ENCODE measurements around the gene ZFP90.

Gene ZFP90

DNA sequence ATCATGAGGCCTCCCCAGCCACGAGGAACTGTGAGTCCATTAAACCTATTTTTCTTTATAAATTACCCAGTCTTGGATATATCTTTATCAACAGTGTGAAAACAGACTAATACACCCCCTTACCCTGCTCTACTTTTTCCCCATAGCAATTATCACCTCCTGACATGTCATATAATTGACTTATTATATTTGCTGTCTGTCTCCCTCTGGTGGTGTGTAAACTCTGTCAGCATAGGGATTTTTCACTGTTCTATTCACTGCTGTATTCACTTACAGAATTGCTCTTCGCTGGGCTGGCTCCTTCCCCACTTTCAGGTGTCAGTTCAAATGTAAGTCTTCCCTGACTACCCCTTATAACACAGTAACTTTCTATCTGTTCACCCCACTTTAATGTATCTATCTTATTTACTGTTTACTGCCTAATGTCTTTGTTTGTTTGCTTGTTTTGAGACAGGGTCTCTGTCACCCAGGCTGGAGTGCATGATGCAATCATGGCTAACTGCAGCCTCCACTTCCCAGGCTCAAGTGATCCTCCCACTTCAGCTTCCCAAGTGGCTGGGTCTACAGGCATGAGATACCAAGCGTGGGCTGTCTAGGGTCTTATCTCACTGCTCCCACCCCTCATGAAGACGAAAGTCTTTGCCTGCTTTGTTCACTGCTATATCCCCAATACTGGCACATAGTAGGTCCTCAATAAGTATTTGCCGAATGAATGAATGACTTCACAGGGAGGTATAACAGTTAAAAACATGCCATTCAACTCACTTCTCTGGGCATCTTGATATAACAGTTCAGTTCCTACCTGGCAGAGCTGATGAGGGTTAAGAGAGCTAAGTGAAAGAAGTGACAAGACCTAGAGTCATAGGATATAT, 53.6 kb downstream of the ZFP90 start:
- no peak for TF ChIP-seq ZFX (IDR thresholded peaks at IDR 0.05)
- TF ChIP-seq, protein P1, sequence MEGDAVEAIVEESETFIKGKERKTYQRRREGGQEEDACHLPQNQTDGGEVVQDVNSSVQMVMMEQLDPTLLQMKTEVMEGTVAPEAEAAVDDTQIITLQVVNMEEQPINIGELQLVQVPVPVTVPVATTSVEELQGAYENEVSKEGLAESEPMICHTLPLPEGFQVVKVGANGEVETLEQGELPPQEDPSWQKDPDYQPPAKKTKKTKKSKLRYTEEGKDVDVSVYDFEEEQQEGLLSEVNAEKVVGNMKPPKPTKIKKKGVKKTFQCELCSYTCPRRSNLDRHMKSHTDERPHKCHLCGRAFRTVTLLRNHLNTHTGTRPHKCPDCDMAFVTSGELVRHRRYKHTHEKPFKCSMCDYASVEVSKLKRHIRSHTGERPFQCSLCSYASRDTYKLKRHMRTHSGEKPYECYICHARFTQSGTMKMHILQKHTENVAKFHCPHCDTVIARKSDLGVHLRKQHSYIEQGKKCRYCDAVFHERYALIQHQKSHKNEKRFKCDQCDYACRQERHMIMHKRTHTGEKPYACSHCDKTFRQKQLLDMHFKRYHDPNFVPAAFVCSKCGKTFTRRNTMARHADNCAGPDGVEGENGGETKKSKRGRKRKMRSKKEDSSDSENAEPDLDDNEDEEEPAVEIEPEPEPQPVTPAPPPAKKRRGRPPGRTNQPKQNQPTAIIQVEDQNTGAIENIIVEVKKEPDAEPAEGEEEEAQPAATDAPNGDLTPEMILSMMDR (conservative IDR thresholded peaks at IDR 0.05): peak; percentile 48
- H3K27ac ChIP-seq: no peak overlapping the region

DNA sequence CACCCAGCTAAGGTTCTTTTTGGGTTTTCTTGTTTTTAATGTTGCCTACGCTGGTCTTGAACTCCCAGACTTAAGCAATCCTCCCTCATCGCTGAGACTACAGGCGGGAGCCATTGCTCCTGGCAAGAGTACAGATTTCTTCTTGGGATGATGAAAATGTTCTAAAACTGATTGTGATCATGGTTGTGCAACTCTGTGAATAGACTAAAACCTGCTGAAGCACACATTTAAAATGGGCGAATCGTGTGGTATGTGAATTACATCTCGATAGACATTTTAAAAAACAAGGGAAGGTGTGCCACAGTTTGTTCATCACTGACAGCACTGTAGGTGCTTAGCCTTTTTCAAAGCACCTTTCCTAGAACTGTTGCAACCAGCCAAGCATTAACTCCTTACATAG, 57.2 kb downstream of the ZFP90 start:
- TF ChIP-seq, protein P1 (conservative IDR thresholded peaks at IDR 0.05): no peak
- TF ChIP-seq ZFX (IDR thresholded peaks at IDR 0.05): no peak

DNA sequence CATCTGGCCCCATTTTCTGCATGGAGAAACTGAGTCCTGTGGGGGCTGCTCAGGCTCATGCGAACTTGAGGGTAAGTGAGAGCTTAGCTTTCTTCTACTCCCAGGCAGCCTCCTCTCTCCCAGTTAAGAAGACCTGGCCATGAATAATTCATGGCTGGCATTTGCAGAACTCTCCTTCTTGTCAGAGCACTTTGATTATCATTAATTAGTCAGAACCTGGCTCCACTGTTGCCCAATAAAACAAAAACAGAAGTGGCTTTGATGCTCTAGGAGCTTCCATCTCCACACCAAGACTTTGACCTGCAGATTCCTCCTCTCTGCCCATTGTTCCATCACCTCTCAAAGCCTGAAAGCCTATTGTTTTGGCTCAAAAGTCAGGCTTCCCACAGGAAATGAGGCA, 60.5 kb downstream of the ZFP90 start:
- no peak for TF ChIP-seq ZFX (IDR thresholded peaks at IDR 0.05)
- TF ChIP-seq, protein P1 (conservative IDR thresholded peaks at IDR 0.05): no peak
- H3K27ac ChIP-seq: no peak overlapping the region

More for the DNA sequence above, 57.2 kb downstream of the ZFP90 start:
- H3K27ac ChIP-seq: no peak overlapping the region

DNA sequence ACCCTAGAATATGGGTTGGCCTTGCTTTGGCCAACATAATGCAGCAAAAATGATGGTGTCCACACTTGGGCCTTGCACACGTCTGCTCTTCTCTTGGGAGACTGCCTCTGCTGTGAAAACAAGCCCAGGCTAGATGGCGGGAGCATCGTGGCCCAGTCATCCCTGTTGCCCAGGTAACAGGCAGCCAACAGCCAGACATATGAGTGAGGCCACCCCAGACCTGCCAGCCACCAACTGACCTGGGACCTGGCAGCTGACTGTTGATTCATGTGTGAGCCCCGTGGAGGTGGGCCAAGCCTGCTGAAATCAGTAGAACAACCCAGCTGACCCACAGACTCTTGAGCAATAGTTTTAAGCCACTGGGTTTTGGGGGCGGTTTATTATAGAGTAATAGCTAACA, 66.7 kb downstream of the ZFP90 start:
- no peak overlapping the region for H3K27ac ChIP-seq

DNA sequence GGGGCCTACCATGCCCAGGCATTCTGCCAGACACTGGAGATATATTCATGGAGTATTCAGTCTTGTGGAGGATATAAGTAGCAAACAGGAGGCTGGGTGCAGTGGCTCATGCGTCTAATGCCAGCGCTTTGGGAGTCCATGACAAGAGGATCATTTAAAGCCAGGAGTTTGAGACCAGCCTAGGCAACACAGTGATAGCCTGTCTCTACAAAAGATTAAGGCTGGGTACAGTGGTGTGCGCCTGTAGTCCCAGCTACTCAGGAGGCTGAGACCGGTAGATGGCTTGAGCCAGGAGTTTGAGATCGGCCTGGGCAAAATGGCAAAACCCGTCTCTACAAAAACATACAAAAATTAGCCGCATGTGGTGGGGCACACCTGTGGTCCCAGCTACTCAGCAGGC, 68.4 kb downstream of the ZFP90 start:
- H3K27ac ChIP-seq: no peak overlapping the region
- TF ChIP-seq ZFX (IDR thresholded peaks at IDR 0.05): no peak
- TF ChIP-seq, protein P1 (conservative IDR thresholded peaks at IDR 0.05): no peak

More for the DNA sequence above, 66.7 kb downstream of the ZFP90 start:
- no peak for TF ChIP-seq ZFX (IDR thresholded peaks at IDR 0.05)
- TF ChIP-seq, protein P1 (conservative IDR thresholded peaks at IDR 0.05): no peak

DNA sequence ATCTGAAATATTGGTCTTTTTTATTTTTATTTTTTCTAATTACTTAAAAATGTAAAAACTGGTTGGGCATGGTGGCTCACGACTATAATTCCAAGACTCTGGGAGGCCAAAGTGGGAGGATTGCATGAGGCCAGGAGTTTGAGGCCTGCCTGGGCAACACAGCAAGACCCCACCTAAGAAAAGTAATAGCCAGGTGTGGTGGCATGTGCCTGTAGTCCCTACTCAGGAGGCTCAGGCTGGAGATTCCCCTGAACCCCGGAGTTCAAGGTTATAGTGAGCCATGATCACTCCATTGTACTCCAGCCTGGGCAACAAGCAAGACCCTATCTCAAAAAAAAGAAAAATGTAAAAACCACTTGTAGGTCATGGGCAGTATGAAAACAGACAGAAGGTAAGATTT, 69.2 kb downstream of the ZFP90 start:
- no peak overlapping the region for H3K27ac ChIP-seq
- TF ChIP-seq ZFX (IDR thresholded peaks at IDR 0.05): no peak
- TF ChIP-seq, protein P1 (conservative IDR thresholded peaks at IDR 0.05): no peak

DNA sequence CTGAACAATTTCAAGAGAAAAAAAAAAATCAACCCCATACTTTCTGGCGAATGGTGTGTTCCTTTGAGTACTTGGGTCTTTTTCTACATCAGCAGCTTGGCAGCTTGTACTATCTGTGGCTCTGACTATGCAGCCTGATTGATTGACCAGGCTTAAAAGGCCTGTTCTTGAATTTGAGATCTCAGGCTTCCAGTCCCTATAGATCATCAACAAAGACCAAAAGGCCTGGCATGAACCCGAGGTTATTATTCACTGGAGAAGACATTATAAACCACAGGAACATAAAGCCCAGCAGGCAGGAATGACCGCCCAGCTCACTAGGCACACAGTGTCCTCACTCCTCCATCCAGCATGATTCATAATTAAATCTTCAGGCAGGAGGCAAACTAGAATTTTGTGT, 73.9 kb downstream of the ZFP90 start:
- TF ChIP-seq, protein P1 (conservative IDR thresholded peaks at IDR 0.05): no peak
- no peak for TF ChIP-seq ZFX (IDR thresholded peaks at IDR 0.05)
- no peak overlapping the region for H3K27ac ChIP-seq
